Suprapubic skin (tissue), 4 donors: ENCODE data around the gene CRACDL.

Experiments used
- EP300 ChIP-seq: sonication (generic); formaldehyde crosslinking; IDR thresholded peaks from one replicate; pipeline ENCODE4 v1.6.1; 2017; ENCODE audit warnings: antibody characterized with exemption
- POLR2A ChIP-seq, 2 donors: fragments of 450-650 bp; IDR thresholded peaks; one replicate each; pipeline ENCODE4 v1.6.1; 2017; ENCODE audit warnings: antibody characterized with exemption in 2 of 2, mild to moderate bottlenecking in 2 of 2, moderate library complexity in 2 of 2
- POLR2AphosphoS5 ChIP-seq, 3 donors: sonication (generic); formaldehyde crosslinking; IDR thresholded peaks; one replicate each; pipeline ENCODE4 v1.6.1; 2017; ENCODE audit warnings: antibody characterized with exemption in 3 of 3
- TF ChIP-seq, protein P1 (sequence below), 2 donors: fragments of 200-600 bp in 1 of 2; fragments of 450-650 bp in 1 of 2; sonication (generic) in 1 of 2; IDR thresholded peaks; one replicate each; pipeline ENCODE4 v1.5.1; 2016 to 2019; ENCODE audit warnings: antibody characterized with exemption in 2 of 2, mild to moderate bottlenecking in 1 of 2, moderate library complexity in 1 of 2

DNA sequence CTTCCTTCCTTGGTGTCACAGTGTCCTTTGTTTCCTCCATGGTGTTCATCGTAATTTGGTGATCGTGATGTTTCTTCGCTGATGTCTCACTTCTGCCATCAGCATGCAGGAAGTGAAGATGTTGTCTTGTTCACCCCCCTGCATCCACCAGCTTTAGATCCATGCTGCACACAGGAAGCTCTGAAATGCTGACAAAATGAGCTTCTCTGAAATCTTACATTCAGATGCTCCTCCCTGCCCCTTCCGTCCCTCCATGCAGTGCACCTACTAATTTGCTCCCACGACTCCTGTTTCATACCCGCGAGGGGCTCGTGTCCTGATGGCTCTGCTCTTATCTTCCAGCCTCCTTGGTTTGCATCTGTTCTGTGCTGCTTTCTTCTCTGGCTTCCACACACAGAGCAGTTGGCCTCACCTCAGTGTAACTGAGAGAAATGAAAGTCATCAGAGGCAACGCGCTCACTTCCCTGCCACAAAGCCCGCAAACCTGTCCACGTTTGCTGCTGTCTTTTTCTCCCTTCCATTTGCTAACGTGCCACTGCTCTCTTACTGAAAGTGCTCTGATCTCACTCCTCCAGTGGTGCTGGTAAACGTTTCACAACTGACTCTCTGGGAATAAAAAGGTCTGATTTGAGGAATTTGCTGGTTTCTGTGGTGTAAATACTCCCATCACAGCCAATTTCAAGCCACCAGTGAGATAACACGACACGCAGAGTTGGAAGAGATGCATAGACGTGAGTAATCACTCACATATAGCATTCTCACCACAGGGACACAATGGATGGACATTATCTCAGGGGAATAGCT lies 164.1 kb downstream of the CRACDL start:
- TF ChIP-seq, protein P1, sequence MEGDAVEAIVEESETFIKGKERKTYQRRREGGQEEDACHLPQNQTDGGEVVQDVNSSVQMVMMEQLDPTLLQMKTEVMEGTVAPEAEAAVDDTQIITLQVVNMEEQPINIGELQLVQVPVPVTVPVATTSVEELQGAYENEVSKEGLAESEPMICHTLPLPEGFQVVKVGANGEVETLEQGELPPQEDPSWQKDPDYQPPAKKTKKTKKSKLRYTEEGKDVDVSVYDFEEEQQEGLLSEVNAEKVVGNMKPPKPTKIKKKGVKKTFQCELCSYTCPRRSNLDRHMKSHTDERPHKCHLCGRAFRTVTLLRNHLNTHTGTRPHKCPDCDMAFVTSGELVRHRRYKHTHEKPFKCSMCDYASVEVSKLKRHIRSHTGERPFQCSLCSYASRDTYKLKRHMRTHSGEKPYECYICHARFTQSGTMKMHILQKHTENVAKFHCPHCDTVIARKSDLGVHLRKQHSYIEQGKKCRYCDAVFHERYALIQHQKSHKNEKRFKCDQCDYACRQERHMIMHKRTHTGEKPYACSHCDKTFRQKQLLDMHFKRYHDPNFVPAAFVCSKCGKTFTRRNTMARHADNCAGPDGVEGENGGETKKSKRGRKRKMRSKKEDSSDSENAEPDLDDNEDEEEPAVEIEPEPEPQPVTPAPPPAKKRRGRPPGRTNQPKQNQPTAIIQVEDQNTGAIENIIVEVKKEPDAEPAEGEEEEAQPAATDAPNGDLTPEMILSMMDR (IDR thresholded peaks at IDR 0.05): no peak
- TF ChIP-seq EP300 (no peak), POLR2A (IDR thresholded peaks at IDR 0.05) (no peak), POLR2AphosphoS5 (IDR thresholded peaks at IDR 0.05) (no peak)
